ENCODE measurements around the gene TMCC2.

Gene TMCC2

GRCh38 chr1:205214756-205215155, 13.0 kb upstream of the TMCC2 start:
- Histone ChIP-seq H3K27me3 (replicated peaks; ENCODE audit: control insufficient read depth, insufficient read depth, low read length) (no peaks in the 10 kb centered on the region), H3K36me3 (ENCODE audit: control insufficient read depth, insufficient read depth, low read length) (no peaks in the 10 kb centered on the region), H3K4me3 (replicated peaks; ENCODE audit: low read depth, low read length) (no peak overlapping the region)
- DNase-seq (ENCODE audit: extremely low read depth, insufficient read length): no peak
- TF ChIP-seq, protein P1, sequence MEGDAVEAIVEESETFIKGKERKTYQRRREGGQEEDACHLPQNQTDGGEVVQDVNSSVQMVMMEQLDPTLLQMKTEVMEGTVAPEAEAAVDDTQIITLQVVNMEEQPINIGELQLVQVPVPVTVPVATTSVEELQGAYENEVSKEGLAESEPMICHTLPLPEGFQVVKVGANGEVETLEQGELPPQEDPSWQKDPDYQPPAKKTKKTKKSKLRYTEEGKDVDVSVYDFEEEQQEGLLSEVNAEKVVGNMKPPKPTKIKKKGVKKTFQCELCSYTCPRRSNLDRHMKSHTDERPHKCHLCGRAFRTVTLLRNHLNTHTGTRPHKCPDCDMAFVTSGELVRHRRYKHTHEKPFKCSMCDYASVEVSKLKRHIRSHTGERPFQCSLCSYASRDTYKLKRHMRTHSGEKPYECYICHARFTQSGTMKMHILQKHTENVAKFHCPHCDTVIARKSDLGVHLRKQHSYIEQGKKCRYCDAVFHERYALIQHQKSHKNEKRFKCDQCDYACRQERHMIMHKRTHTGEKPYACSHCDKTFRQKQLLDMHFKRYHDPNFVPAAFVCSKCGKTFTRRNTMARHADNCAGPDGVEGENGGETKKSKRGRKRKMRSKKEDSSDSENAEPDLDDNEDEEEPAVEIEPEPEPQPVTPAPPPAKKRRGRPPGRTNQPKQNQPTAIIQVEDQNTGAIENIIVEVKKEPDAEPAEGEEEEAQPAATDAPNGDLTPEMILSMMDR (IDR thresholded peaks at IDR 0.05; ENCODE audit: insufficient read depth, low read length, poor library complexity, severe bottlenecking): no peak

DNA sequence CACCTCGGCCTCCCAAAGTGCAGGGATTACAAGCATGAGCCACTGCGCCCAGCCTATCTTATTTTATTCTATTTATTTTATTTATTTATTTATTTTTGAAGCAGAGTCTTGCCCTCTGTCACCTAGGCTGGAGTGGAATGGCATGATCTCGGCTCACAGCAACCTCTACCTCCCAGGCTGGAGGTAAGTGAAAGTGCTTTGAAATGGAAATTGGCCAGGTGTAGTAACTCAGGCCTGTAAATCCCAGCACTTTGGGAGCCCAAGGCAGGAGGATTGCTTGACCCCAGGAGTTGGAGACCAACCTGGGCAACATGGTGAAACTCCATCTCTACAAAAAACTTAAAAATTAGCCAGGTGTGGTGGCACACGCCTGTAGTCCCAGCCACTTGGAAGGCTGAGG, 11.2 kb upstream of the TMCC2 start:
- Histone ChIP-seq H3K36me3 (ENCODE audit: control insufficient read depth, insufficient read depth, low read length) (no peaks in the 10 kb centered on the region), H3K4me3 (replicated peaks; ENCODE audit: low read depth, low read length) (no peak overlapping the region), H3K27me3 (replicated peaks; ENCODE audit: control insufficient read depth, insufficient read depth, low read length) (no peaks in the 10 kb centered on the region)
- DNase-seq (ENCODE audit: extremely low read depth, insufficient read length): no peak
- TF ChIP-seq, protein P1 (IDR thresholded peaks at IDR 0.05; ENCODE audit: insufficient read depth, low read length, poor library complexity, severe bottlenecking): no peak

DNA sequence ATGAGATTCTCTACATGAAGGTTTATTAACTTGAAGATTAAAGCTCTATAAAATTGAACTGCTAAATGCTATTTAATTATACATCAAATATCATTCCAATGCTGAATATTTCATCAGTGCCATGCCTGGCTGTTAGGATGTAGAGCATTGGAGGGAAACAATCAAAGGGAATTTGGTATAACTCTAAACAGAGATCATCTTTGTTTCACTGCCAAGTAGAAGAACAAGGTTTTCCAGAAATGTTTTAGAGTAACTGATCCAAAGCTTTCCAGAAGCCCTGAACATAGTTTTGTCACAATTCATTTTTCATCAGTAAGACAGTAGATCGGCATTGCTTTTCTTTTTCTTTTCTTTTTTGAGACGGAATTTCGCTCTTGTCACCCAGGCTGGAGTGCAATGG, 10.3 kb upstream of the TMCC2 start:
- Histone ChIP-seq H3K27me3 (replicated peaks; ENCODE audit: control insufficient read depth, insufficient read depth, low read length) (no peaks in the 10 kb centered on the region), H3K4me3 (replicated peaks; ENCODE audit: low read depth, low read length) (no peak overlapping the region), H3K36me3 (ENCODE audit: control insufficient read depth, insufficient read depth, low read length) (no peaks in the 10 kb centered on the region)
- TF ChIP-seq, protein P1 (IDR thresholded peaks at IDR 0.05; ENCODE audit: insufficient read depth, low read length, poor library complexity, severe bottlenecking): no peak
- DNase-seq (ENCODE audit: extremely low read depth, insufficient read length): no peak

DNA sequence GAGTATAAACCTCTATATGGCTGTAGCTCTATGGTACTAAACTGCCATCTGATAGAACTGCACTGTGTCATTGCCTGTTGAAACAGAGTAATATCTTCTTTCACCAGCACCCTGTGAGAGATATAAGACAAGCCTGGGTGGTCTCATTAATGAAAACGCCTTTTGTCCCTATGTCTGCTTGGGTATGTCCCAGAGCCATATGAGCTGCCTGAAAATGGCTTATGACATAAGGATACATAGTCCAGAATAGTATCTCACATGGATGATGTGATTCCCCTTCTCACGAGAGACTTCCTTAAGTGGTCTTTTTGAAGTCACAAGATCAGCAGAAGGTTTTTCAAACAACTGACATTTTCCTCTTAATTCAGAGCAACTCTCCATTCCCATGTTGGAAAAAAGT, 7.3 kb upstream of the TMCC2 start:
- Histone ChIP-seq H3K36me3 (ENCODE audit: control insufficient read depth, insufficient read depth, low read length) (no peaks in the 10 kb centered on the region), H3K4me3 (replicated peaks; ENCODE audit: low read depth, low read length) (no peak overlapping the region), H3K27me3 (replicated peaks; ENCODE audit: control insufficient read depth, insufficient read depth, low read length) (no peaks in the 10 kb centered on the region)
- TF ChIP-seq, protein P1 (IDR thresholded peaks at IDR 0.05; ENCODE audit: insufficient read depth, low read length, poor library complexity, severe bottlenecking): no peak
- no peak for DNase-seq (ENCODE audit: extremely low read depth, insufficient read length)

GRCh38 chr1:205224736-205225135, 3.0 kb upstream of the TMCC2 start:
- no peak for DNase-seq (ENCODE audit: extremely low read depth, insufficient read length)
- Histone ChIP-seq H3K27me3 (replicated peaks; ENCODE audit: control insufficient read depth, insufficient read depth, low read length) (no peaks in the 10 kb centered on the region), H3K36me3 (ENCODE audit: control insufficient read depth, insufficient read depth, low read length) (no peaks in the 10 kb centered on the region), H3K4me3 (replicated peaks; ENCODE audit: low read depth, low read length) (no peak overlapping the region)
- TF ChIP-seq, protein P1 (IDR thresholded peaks at IDR 0.05; ENCODE audit: insufficient read depth, low read length, poor library complexity, severe bottlenecking): no peak

Data from GM06990 (cell line).